OCI-LY3 (cell line): ENCODE measurements around the gene MAPK8IP1.

Experiments
- CTCF ChIP-seq: fragments of 200-600, 300-600 bp; sonication (generic); IDR thresholded peaks from 2 replicates; pipeline ENCODE4 v1.5.1; 2014; ENCODE audit warnings: antibody characterized with exemption, low read length, low read depth
- EZH2phosphoT487 ChIP-seq: fragments of 200-600 bp; shearing (Covaris generic); IDR thresholded peaks from 2 replicates; pipeline ENCODE4 v1.6.1; 2018; ENCODE audit warnings: antibody characterized with exemption, mixed run types, low read depth

DNA sequence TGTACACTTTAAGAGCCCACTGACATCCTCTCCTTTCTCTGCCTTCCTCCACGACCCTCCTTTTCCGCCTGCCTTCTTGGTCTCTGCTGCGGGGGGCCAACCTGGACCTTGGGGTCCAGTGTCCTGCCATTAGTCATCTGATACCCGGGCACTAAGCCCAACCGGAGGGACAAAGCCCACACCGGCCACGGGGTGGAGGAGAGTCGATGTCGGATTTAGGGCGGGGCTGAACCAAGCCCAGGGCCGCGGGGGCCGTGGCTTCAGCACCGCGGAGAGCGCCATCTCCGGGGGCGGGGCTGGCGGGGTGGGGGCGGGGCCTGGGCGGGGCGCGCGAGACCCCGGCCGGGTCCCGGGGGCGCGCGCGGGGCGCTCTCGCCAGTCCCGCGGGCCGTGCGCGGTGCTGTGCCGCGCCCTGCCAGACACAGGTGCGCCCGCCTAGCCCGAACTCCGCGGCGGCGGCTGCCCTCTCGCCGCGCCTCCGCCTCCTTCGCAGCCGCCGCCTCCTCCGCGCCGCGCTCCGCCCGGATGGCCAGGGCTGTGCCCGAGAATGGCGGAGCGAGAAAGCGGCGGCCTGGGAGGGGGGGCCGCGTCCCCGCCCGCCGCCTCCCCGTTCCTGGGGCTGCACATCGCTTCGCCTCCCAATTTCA, at the start of gene MAPK8IP1:
- TF ChIP-seq CTCF (no peak), EZH2phosphoT487 (no peak)
